Iris pigment epithelial cell (primary cell): ENCODE results near the gene TSFM.

Experiments used
- DNase-seq: peaks from one replicate; pipeline ENCODE4 v3.0.0-alpha.2; 2011; ENCODE audit warnings: low read depth

Gene TSFM

DNA sequence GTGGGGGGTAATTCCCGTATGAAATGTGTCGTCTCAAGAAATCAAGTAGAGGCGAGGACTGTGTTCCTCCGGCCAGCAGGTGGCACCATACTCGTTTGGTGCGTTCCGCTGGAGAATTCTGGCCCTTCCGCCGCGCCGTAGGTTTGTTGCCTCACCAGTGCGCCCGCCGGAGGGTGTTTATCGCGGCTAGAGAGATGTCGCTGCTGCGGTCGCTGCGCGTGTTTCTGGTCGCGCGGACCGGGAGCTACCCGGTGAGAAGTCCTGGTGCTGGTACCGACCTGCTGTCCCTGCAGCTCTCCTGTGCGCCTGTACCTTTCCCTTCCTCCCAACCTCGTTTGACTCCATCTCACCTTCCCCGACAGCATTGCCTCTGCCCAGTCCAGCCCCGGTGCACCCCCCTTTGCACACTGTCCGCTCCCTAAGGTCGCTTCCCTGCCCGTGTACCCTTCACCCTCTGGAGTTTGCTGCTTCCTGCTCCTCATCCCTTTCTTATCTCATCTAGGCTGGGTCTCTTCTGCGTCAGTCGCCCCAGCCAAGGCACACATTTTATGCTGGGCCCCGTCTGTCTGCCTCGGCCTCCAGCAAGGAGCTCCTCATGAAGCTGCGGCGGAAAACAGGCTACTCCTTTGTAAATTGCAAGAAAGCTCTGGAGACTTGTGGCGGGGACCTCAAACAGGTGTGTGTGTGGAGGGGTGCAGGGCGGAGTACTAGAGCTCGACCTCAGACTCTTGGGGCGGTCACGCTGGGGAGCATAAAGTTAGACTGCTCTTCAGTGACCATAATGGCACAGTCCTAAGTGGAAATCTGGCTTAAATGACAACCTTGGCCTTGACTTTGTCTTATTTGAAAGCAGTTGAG, at the start of gene TSFM:
Gene TSFM, plus strand, starts transcription at position 180 of the 858 bp plus-strand sequence. Its CDS starts 15 bp downstream, at position 195.
- peak; percentile 94 for DNase-seq

DNA sequence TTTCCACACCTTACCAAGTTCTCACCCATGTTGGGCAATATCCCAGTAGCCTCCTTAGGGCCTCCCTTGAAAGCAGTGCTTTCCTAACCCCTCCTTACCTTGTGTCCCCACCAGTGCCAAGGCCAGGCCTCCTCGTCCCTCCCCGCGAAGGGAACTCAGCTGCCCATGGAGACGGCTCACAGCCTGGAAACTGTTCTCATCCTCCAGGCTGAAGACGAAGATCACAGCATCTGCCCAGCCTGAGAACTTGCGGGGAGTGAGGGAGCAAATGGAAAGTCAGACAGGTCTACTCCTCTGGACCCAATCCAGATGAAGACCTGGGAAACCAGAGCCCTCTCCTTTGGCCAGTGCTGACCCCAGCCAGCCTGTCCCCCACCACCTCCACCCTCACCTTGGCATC, 48.7 kb upstream of the TSFM start:
- no peak for DNase-seq

- DNase-seq: no peak
Measured at GRCh38 chr12:57734591-57734990, 48.0 kb upstream of the TSFM start.

GRCh38 chr12:57735198-57735855, 47.3 kb upstream of the TSFM start:
- DNase-seq: no peak

DNA sequence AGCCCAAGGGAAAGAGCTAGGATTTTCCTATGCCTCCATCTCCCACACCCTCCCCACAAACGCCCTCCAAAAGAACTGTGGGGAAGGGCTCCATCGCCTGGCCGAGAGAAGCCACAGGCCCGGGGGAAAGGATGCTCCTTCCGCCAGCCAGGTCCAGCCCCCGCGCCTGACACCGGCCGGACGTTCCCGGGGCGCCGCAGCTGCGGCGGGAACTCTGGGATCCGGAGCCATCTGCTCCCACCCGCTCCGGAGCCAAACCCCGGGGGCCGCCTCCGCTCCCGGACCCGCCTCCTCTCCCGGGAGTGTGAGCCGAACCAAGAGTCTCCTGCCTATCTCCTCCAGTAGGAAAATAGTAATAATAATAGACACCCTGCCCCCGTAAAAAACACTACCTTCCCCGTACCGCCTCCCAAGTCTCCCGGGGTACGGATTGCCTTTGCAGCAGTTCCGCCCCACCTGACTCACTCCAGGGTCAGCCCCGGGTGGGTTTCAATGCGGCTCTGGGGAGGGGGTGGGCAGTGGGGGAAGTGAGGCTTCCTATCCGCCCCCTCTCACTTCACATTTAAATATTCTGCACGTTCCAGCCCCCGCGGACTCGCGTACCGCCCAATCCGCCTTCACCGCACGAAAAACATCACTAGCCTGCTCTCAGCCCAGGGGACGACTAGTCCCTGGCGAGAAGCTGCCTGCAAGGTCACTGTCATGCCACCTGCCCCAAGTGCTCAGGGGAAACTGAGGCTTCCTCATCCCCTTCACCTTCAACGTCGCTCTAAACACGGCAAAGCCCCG, 46.4 kb upstream of the TSFM start:
- DNase-seq: peak; percentile 31

DNA sequence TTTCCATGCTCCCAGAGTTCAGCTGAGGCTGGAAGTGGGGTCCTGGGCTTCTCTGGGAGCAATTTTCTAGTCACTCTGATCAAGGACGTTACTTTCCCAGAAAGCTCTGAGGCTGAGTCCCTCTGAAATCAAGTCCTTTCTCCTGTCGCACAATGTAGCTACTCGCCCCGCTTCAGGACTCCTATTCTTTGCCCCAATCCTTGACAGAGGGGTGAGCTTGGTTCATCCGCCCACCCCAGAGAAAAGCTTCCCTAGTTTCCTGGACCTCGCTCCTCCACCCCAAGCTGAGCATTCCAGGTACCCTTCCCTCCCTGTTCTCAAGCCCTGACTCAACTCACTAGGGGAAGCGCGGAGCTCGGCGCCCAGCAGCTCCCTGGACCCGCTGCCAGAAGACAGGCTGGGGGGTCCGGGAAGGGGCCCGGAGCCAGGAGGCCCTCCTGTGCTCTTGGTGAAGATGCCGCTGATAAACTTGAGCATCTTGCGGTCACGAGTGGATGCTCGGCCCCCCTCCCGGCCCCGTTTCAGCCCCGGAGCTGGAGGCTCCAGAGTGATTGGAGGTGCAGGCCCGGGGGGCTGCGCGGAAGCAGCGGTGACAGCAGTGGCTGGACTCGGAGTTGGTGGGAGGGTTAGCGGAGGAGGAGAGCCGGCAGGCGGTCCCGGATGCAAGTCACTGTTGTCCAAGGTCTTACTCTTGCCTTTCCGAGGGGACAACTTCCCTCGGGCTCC, 45.7 kb upstream of the TSFM start:
- no peak for DNase-seq

DNA sequence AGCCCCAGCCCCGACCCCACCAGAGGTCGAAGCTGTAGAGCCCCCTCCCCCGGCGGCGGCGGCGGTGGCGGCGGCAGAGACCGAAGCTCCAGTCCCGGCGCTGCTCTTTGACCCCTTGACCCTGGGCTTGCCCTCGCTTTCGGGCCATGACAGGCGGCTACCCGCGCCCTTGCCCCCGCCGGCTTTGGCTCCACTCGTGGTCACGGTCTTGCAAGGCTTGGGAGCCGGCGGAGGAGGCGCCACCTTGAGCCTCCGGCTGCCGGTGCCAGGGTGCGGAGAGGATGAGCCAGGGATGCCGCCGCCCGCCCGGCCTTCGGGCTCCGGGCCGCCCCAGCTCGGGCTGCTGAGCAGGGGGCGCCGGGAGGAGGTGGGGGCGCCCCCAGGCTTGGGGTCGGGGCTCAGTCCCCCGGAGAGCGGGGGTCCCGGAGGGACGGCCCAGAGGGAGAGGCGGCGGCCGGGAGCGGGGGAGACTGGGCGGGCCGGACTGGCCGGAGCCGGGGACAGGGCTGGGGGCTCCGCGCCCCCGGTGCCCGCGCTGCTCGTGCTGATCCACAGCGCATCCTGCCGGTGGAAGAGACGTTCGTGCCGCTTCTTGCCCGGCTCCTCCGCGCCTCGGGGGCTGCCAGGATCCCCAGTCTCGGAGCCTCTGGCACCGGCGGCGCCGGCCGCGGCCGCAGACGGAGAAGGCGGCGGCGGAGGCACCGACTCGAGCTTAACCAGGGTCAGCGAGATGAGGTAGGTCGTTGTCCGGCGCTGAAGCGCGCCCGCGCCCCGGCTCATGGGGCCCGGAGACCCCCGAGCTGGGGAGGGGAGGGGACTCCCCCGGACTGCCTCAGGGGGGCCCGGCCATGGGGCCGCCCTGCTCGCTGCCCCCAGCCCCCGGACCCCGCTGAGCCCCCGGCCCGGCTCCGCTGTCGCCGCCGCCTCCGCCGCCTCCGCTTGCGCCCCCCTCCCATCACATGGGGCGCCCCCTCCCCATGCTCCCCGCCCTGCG, 44.8 kb upstream of the TSFM start:
- DNase-seq: no peak

GRCh38 chr12:57738661-57739237, 43.8 kb upstream of the TSFM start, which contains the start of gene AGAP2:
AGAP2 (minus strand) TSS chr12:57738742; CDS start chr12:57738246, 496 bp downstream.
- no peak for DNase-seq

DNA sequence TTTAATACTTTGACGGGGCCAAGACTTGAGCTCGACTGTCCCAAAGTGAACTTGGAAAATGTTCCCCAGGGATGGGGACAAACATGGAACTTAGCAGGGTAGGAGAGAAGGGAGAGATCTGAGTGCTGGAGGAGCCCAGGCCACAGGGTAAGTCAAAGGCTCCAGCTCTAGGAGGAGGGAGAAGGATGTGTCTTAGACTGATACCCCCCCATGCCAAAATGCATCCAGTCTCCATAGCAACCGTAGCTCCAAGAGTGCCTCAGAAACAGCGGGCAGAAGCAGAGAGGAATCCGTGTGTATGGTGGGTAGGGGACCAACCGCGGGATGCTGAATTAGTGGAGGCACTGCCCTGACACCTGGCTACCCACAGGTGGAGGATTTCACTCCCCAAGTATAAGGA, 43.2 kb upstream of the TSFM start:
- no peak for DNase-seq

DNA sequence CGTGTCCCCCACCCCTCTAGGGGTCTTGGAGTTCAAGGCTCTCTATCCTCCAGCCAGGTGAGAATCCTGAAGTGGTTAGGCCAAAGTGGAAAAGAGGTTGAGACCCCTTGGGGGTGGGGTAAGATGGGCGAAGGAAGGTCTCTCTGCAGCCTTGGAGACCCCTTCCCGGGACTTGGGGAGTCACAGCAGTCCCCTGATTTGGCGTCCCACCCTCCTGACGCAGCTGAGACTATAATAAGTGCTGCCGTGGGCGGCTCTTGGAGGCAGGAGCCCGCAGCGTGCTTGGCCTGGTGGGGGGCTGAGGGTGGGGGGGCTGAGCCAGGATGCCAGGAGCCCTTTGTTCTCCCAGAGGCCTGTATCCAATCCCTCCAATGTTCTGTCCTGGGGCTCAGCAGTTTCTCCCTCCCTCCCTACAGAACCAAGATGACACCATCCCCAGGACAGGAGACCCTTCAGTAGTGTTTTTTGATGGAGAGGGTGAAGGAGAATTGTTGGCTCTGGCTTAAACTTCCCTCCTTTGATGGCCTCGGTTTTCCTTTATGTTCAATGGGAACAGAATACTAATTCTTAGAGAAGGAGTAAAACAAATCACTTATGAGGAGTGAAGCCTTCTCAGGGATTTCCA, 42.6 kb upstream of the TSFM start:
- DNase-seq: no peak

DNA sequence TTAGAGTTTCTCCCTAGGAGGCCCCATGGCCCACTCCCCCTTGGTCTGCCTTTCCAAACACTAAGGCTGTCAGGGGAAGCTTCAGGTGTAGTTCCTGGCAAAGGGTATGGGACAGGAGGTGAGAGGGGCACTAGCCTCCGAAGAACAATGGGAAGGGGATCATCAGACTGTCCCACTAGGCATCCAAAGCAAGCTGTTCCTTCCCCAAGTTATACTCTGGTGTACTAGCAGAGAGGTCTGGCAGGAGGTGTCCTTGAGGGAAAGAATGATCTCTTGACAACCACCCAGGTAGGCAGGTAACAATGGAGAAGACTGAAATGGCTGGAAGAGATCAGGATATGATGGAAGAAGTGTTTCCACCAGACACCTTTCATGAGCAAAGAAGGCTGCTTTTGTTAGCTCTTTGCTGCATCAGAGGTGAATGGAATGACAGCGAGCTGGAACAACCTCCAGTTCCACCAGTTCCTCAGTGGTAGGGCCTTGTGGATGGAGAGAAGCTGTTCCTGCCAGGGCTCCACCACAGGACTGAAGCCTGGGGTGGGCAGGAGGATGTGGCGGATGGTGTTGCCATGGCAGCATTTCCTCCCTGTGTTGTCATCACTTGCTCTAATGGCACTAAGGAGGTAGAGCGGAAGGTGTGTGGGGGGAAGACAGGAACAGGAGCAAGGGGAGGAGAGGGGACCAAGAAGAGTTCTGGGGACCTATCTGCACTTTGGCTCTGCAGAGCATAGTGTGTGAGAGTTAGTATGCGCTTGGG, 41.8 kb upstream of the TSFM start:
- DNase-seq: no peak

- no peak for DNase-seq
Measured at GRCh38 chr12:57741413-57741789, 41.2 kb upstream of the TSFM start.

- DNase-seq: no peak
Measured at GRCh38 chr12:57741844-57742738, 40.5 kb upstream of the TSFM start.

DNA sequence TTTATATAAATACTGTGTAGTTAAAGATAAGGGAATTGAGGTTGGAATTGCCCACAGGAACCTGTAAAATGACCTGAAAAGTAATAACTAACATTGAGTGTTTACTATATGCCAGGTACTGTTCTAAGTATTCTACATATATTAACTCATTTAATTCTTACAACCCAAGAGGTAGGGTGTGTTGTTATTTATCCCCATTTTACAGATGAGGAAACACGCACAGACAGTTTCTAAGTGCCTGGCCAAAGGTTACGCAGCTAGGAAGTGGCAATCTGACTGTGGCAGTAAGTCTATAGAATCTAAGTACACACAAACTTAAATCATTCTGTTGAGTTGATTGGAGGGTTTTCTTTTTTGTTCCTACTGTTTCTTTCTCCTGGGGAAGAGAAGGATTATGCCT, 38.8 kb upstream of the TSFM start:
- no peak for DNase-seq

DNA sequence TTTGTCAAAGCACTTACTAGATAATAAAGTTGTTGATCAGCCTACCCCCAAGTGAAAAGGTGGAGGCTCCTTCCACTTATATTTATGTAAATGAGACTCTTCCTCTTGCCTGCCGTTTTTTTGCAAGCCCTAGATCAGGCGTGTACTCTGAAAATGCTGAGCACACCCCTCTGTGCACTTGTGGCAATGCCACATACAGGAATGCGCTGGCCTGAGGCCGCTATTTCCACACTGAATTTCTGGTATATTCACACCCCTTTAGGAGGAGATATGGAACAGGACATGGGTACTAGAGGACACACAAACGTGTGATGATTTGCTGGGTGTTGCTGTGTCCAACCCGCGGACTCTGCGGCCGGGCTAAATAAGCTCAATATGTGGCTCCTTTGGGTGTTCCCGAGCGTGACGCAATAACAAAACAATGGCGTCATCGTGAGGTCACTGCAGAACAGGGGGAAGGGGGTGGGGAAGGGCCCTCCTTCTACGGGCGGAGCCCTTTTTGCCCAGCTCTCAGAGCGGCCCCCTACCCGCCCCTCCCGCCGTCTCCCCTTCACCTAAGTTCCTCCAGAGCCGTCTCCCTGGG, 38.3 kb upstream of the TSFM start:
- peak; percentile 76 for DNase-seq

DNA sequence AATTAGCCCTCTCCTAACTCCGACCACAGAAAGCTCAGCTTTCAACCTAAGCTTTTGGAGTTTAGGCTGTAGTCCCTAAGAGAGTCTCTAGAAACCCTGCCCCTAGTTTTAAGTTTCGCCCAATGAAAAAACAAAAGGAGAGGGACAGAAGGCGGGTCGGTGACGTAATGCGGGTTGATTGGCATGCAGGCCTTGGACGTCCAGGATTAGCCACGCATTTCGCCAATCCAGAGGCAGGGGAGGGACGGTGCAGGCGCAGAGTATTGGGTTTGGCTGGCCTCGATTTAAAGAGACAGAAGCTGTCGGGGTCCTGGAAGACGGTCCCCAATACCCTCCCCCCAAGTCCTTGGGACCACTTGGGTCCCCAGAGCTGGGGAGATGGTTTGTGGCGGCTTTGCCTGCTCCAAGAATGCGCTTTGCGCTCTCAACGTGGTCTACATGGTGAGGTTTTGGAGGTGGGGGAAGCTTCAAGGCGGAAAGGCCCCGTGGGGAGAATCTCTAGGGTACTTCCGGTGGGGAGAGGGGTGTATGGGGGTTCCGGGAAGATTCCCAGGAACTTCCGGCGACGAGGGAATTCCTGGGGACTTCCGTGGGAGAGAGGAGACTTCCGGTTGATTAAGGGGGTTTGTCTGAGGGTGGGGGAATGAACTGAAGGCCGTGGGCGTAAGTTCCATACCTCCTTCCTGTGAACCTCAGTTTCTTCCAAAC, 37.7 kb upstream of the TSFM start, which contains the start of gene TSPAN31:
Gene TSPAN31, plus strand, starts transcription at position 263 of the 708 bp plus-strand sequence. Its CDS starts 116 bp downstream, at position 379.
- peak; percentile 99 for DNase-seq

GRCh38 chr12:57745485-57745881, 37.1 kb upstream of the TSFM start:
- DNase-seq: no peak
